Suprapubic skin (tissue), 4 donors: ENCODE results near the gene NDUFAF3. TPM values are rescaled to one million over a fixed set of nuclear protein-coding genes. Genes with fewer than 3 reads are reported as not detected.

Experiments used
- total RNA-seq, 4 donors: library from RNA; depleted of rRNA; stranded (reverse); fragments of >200 nt; gene quantifications; one replicate each; pipeline ENCODE4 v1.1.0, GENCODE V29; 2016

Gene NDUFAF3
- total RNA-seq, 4 donors from 2014 or later = 45.0 to 104 (median 63.1) TPM

Other genes with a start within 250 kb of the NDUFAF3 start
- gene PRKAR2A, start 174.2 kb upstream of the NDUFAF3 start, total RNA-seq = 10 to 100 TPM; 24.9 to 34.5 (median 29.5) TPM
- gene SLC25A20, start 123.2 kb upstream of the NDUFAF3 start, total RNA-seq = 10 to 100 TPM; 11.3 to 23.7 (median 17.9) TPM
- 100 to 1,000 TPM in 1 of 4 donors, 10 to 100 TPM in 3; 57.9 to 148 (median 61.8) TPM for gene ARIH2, start 103.3 kb upstream of the NDUFAF3 start, total RNA-seq
- gene P4HTM, start 31.9 kb upstream of the NDUFAF3 start, total RNA-seq = 10 to 100 TPM; 18.5 to 57.2 (median 27.9) TPM
- 100 to 1,000 TPM in 1 of 4 donors, 10 to 100 TPM in 3; 49.1 to 105 (median 55.5) TPM for gene WDR6, start 14.7 kb upstream of the NDUFAF3 start, total RNA-seq
- gene DALRD3, start 3.5 kb upstream of the NDUFAF3 start, total RNA-seq = 10 to 100 TPM; 44.3 to 55.4 (median 50.7) TPM
- gene IMPDH2, start 7.3 kb downstream of the NDUFAF3 start, total RNA-seq = 100 to 1,000 TPM; 184 to 355 (median 229) TPM
- gene QRICH1, start 72.0 kb downstream of the NDUFAF3 start, total RNA-seq = 100 to 1,000 TPM in 2 of 4 donors, 10 to 100 TPM in 2; 85.8 to 187 (median 115) TPM
- 100 to 1,000 TPM; 297 to 451 (median 380) TPM for gene QARS1, start 82.6 kb downstream of the NDUFAF3 start, total RNA-seq
- 10 to 100 TPM; 46.1 to 82.1 (median 76.0) TPM for gene USP19, start 98.7 kb downstream of the NDUFAF3 start, total RNA-seq
- gene LAMB2, start 110.9 kb downstream of the NDUFAF3 start, total RNA-seq = 100 to 1,000 TPM; 333 to 563 (median 501) TPM
- gene CCDC71, start 144.2 kb downstream of the NDUFAF3 start, total RNA-seq = 10 to 100 TPM; 29.0 to 48.2 (median 35.3) TPM
- 10 to 100 TPM; 53.1 to 63.6 (median 59.3) TPM for gene KLHDC8B, start 149.5 kb downstream of the NDUFAF3 start, total RNA-seq